ENCODE data around the gene TBC1D1.

TBC1D1 gene

DNA sequence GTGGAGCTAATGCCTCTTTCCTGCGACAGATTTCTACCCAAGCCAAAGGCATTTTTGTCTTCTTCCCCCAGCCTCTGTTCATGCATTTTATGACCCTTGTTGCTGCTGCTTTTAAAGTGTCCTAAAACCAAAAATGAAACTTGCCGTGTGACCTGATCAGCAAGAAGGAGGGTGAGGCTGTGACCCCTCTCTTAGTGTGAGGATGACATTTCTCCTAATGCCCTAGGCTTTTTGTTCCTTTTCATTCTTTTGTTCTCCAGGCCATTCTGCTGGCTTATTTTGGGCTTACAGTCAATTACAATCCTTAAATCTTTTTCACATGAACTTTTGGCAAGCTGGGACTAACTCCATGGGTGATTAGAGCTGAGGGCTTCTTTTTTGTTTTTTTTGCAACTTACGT, 103.7 kb downstream of the TBC1D1 start:
- WGBS, 2 donors (ENCODE audit: extremely low coverage in 2 of 2, insufficient read length in 2 of 2, insufficient replicate concordance in 1 of 2), result no CpG with 5 or more reads among the region's 3 CpGs
- H3K4ac ChIP-seq (ENCODE audit: low read length), result no peak overlapping the region
- H3K36me3 ChIP-seq (replicated peaks in 1 of 2; ENCODE audit: control insufficient read depth in 2 of 2, insufficient read depth in 2 of 2, low read length in 2 of 2), result no peaks in the 10 kb centered on the region
- H2AFZ ChIP-seq (ENCODE audit: low read length), result no peak overlapping the region
- no peak overlapping the region for H2BK120ac ChIP-seq (ENCODE audit: low read depth, low read length)
- H3K4me1 ChIP-seq (ENCODE audit: control insufficient read depth in 2 of 2, insufficient read depth in 1 of 2, low read depth in 1 of 2, low read length in 2 of 2), result peaks cover 5 to 24% of the 10 kb centered on the region in 2 donors
- H3K4me3 ChIP-seq (ENCODE audit: low read length in 2 of 2), result no peak overlapping the region
- no peak overlapping the region for H3K18ac ChIP-seq (ENCODE audit: low read length)
- H3K14ac ChIP-seq (ENCODE audit: low read length), result no peak overlapping the region
- peak overlapping the region; percentile 2 for H3K27ac ChIP-seq (replicated peaks; ENCODE audit: low read length)
- peaks cover 3% of the 10 kb centered on the region for H3K79me1 ChIP-seq (ENCODE audit: low read depth, low read length)
- H2BK5ac ChIP-seq (ENCODE audit: low read length), result no peak overlapping the region
- H2AK5ac ChIP-seq (ENCODE audit: low read depth, low read length), result no peak overlapping the region
- no peak overlapping the region for H3K9ac ChIP-seq (ENCODE audit: low read depth, low read length, poor library complexity)
- no peak overlapping the region for H4K91ac ChIP-seq (ENCODE audit: low read depth, low read length, poor library complexity)
- H2BK15ac ChIP-seq (ENCODE audit: low read length), result no peak overlapping the region
- no peak overlapping the region for H3K23ac ChIP-seq (ENCODE audit: low read depth, low read length, poor library complexity)
- H4K8ac ChIP-seq (ENCODE audit: low read depth, low read length), result no peak overlapping the region
- H3K4me2 ChIP-seq (ENCODE audit: insufficient read depth, low read length, poor library complexity, severe bottlenecking), result no peak overlapping the region
- no peaks in the 10 kb centered on the region for H3K9me3 ChIP-seq (replicated peaks in 1 of 2; ENCODE audit: control insufficient read depth in 2 of 2, insufficient read depth in 1 of 2, low read depth in 1 of 2, low read length in 2 of 2)
- H3K27me3 ChIP-seq (ENCODE audit: control insufficient read depth in 3 of 3, insufficient read depth in 3 of 3, low read depth in 1 of 3, low read length in 3 of 3), result no peaks in the 10 kb centered on the region
- H2BK12ac ChIP-seq (ENCODE audit: low read length), result no peak overlapping the region
- no peak for DNase-seq (ENCODE audit: low spot score)

DNA sequence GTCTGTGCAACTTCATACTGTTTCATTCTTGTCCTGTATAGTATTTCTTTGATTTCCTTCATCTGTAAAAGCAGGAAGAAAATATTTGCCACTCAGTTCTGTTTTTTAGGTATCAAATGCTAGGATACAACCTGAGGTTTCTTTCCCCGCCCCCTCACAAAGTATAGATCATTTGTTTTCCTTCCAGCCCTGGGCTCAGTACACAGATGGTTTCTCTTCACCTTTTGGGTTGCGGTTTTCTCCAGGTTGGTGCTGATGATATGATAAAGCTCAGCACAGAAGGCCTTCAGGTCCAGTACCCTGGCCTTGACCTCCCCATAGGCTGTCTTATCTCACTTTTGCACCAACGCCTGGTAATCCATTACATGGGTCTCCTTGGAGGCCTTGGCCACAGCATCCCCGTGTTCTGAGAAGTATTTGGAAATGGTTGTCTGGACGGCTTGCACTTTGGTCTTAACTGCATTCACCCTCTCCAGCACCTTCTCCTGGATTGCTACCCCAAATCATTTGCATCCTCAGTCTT, 104.5 kb downstream of the TBC1D1 start:
- no peak overlapping the region for H3K9ac ChIP-seq (ENCODE audit: low read depth, low read length, poor library complexity)
- no peaks in the 10 kb centered on the region for H3K27me3 ChIP-seq (ENCODE audit: control insufficient read depth in 3 of 3, insufficient read depth in 3 of 3, low read depth in 1 of 3, low read length in 3 of 3)
- H3K4me3 ChIP-seq (ENCODE audit: low read length in 2 of 2), result no peak overlapping the region
- no peak overlapping the region for H3K4me2 ChIP-seq (ENCODE audit: insufficient read depth, low read length, poor library complexity, severe bottlenecking)
- no peak overlapping the region for H2BK15ac ChIP-seq (ENCODE audit: low read length)
- H4K91ac ChIP-seq (ENCODE audit: low read depth, low read length, poor library complexity), result no peak overlapping the region
- no peaks in the 10 kb centered on the region for H3K9me3 ChIP-seq (replicated peaks in 1 of 2; ENCODE audit: control insufficient read depth in 2 of 2, insufficient read depth in 1 of 2, low read depth in 1 of 2, low read length in 2 of 2)
- no peak overlapping the region for H3K23ac ChIP-seq (ENCODE audit: low read depth, low read length, poor library complexity)
- WGBS, 2 donors (ENCODE audit: extremely low coverage in 2 of 2, insufficient read length in 2 of 2, insufficient replicate concordance in 1 of 2), result no CpG with 5 or more reads among the region's 5 CpGs
- H2AK5ac ChIP-seq (ENCODE audit: low read depth, low read length), result no peak overlapping the region
- H2BK12ac ChIP-seq (ENCODE audit: low read length), result no peak overlapping the region
- no peak overlapping the region for H2BK5ac ChIP-seq (ENCODE audit: low read length)
- H3K79me1 ChIP-seq (ENCODE audit: low read depth, low read length), result peaks cover 3% of the 10 kb centered on the region
- H2BK120ac ChIP-seq (ENCODE audit: low read depth, low read length), result no peak overlapping the region
- H3K4ac ChIP-seq (ENCODE audit: low read length), result no peak overlapping the region
- H3K14ac ChIP-seq (ENCODE audit: low read length), result no peak overlapping the region
- H3K18ac ChIP-seq (ENCODE audit: low read length), result no peak overlapping the region
- H4K8ac ChIP-seq (ENCODE audit: low read depth, low read length), result no peak overlapping the region
- H2AFZ ChIP-seq (ENCODE audit: low read length), result no peak overlapping the region
- no peak for DNase-seq (ENCODE audit: low spot score)
- no peak overlapping the region for H3K27ac ChIP-seq (replicated peaks; ENCODE audit: low read length)
- H3K36me3 ChIP-seq (replicated peaks in 1 of 2; ENCODE audit: control insufficient read depth in 2 of 2, insufficient read depth in 2 of 2, low read length in 2 of 2), result no peaks in the 10 kb centered on the region
- H3K4me1 ChIP-seq (ENCODE audit: control insufficient read depth in 2 of 2, insufficient read depth in 1 of 2, low read depth in 1 of 2, low read length in 2 of 2), result peaks cover 5 to 24% of the 10 kb centered on the region in 2 donors

DNA sequence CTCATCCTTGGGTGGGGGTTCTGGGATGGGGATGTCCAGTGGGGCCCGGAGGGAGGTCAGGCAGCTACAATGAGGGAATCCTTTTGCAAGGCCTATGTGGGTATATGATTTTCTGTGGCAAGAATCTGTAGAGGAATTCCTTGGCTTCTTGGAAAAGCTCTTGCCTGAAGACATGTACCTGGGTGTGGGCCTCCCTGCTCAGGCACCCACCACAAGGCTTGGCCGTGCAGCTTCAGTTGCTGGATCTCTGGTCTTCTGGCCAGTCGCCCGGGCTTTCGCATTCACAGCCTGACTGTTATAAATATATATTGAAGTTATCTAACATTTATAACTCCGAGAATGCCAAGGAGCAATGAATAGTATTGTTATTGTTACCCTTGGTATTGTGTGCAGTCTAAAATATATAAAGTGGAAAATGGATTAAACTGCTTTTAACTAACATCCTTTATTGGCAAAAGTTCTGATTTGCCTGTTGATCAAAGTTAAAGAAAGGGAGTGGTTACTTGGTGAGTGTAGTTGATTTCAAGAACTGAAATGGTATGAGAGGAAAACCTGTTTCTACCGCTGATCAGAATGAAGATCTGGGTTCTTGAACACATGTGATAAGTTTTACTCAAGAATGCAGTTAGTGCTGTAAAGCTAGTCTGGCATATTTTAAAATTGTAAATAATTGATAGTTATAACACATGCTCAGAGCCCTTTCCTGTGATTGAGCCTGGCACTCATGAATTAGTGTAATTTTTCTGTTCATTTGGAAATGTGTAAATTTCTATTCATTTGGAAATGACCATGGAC, 105.3 kb downstream of the TBC1D1 start:
- no peak overlapping the region for H4K91ac ChIP-seq (ENCODE audit: low read depth, low read length, poor library complexity)
- no peak overlapping the region for H3K4me3 ChIP-seq (ENCODE audit: low read length in 2 of 2)
- DNase-seq (ENCODE audit: low spot score), result no peak
- no peak overlapping the region for H2BK12ac ChIP-seq (ENCODE audit: low read length)
- no peak overlapping the region for H3K14ac ChIP-seq (ENCODE audit: low read length)
- H3K4ac ChIP-seq (ENCODE audit: low read length), result no peak overlapping the region
- H3K27ac ChIP-seq (replicated peaks; ENCODE audit: low read length), result no peak overlapping the region
- H3K9me3 ChIP-seq (replicated peaks in 1 of 2; ENCODE audit: control insufficient read depth in 2 of 2, insufficient read depth in 1 of 2, low read depth in 1 of 2, low read length in 2 of 2), result no peaks in the 10 kb centered on the region
- no peak overlapping the region for H3K9ac ChIP-seq (ENCODE audit: low read depth, low read length, poor library complexity)
- no peak overlapping the region for H2BK15ac ChIP-seq (ENCODE audit: low read length)
- H3K4me2 ChIP-seq (ENCODE audit: insufficient read depth, low read length, poor library complexity, severe bottlenecking), result no peak overlapping the region
- no CpG with 5 or more reads among the region's 7 CpGs for WGBS, 2 donors (ENCODE audit: extremely low coverage in 2 of 2, insufficient read length in 2 of 2, insufficient replicate concordance in 1 of 2)
- peaks cover 3% of the 10 kb centered on the region for H3K79me1 ChIP-seq (ENCODE audit: low read depth, low read length)
- no peak overlapping the region for H3K18ac ChIP-seq (ENCODE audit: low read length)
- H2BK5ac ChIP-seq (ENCODE audit: low read length), result no peak overlapping the region
- no peak overlapping the region for H3K23ac ChIP-seq (ENCODE audit: low read depth, low read length, poor library complexity)
- H2AK5ac ChIP-seq (ENCODE audit: low read depth, low read length), result no peak overlapping the region
- peaks cover 5 to 23% of the 10 kb centered on the region in 2 donors for H3K4me1 ChIP-seq (ENCODE audit: control insufficient read depth in 2 of 2, insufficient read depth in 1 of 2, low read depth in 1 of 2, low read length in 2 of 2)
- no peak overlapping the region for H4K8ac ChIP-seq (ENCODE audit: low read depth, low read length)
- H3K36me3 ChIP-seq (replicated peaks in 1 of 2; ENCODE audit: control insufficient read depth in 2 of 2, insufficient read depth in 2 of 2, low read length in 2 of 2), result no peaks in the 10 kb centered on the region
- no peak overlapping the region for H2AFZ ChIP-seq (ENCODE audit: low read length)
- no peak overlapping the region for H2BK120ac ChIP-seq (ENCODE audit: low read depth, low read length)
- H3K27me3 ChIP-seq (ENCODE audit: control insufficient read depth in 3 of 3, insufficient read depth in 3 of 3, low read depth in 1 of 3, low read length in 3 of 3), result no peaks in the 10 kb centered on the region

DNA sequence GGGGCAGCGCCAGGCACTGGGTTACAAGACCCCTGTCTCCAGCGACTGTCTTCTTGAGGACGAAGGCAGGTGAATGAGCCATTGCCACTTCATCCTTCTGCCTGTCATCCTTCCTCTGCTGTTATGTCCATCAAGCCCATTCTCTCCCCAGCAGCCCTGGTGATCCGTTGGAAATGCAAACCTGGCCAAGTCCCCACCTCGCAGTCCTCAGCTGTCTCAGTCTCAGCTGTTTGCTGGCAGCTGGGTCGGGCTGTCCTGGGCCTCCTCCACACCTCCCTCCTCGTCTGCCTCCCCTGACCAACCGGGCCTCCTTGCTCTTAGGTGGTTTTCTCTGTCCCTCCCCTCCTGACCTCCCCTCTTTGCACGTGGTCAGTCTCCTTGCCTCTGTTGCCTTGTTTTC, 107.3 kb downstream of the TBC1D1 start:
- Histone ChIP-seq H2BK120ac (ENCODE audit: low read depth, low read length) (no peak overlapping the region), H3K4me1 (ENCODE audit: control insufficient read depth in 2 of 2, insufficient read depth in 1 of 2, low read depth in 1 of 2, low read length in 2 of 2) (peaks cover 5 to 20% of the 10 kb centered on the region in 2 donors), H2BK12ac (ENCODE audit: low read length) (no peak overlapping the region)

More for the DNA sequence above, 107.3 kb downstream of the TBC1D1 start:
- no peaks in the 10 kb centered on the region for H3K36me3 ChIP-seq (replicated peaks in 1 of 2; ENCODE audit: control insufficient read depth in 2 of 2, insufficient read depth in 2 of 2, low read length in 2 of 2)
- H3K23ac ChIP-seq (ENCODE audit: low read depth, low read length, poor library complexity), result peak overlapping the region; percentile 80
- H2BK5ac ChIP-seq (ENCODE audit: low read length), result no peak overlapping the region
- no peak overlapping the region for H3K4ac ChIP-seq (ENCODE audit: low read length)
- H3K79me1 ChIP-seq (ENCODE audit: low read depth, low read length), result peaks cover 3% of the 10 kb centered on the region
- no CpG with 5 or more reads among the region's 9 CpGs for WGBS, 2 donors (ENCODE audit: extremely low coverage in 2 of 2, insufficient read length in 2 of 2, insufficient replicate concordance in 1 of 2)
- no peak overlapping the region for H4K91ac ChIP-seq (ENCODE audit: low read depth, low read length, poor library complexity)
- H3K4me3 ChIP-seq (ENCODE audit: low read length in 2 of 2), result no peak overlapping the region
- DNase-seq (ENCODE audit: low spot score), result no peak
- no peak overlapping the region for H4K8ac ChIP-seq (ENCODE audit: low read depth, low read length)
- H3K14ac ChIP-seq (ENCODE audit: low read length), result peak overlapping the region; percentile 78
- H3K9ac ChIP-seq (ENCODE audit: low read depth, low read length, poor library complexity), result no peak overlapping the region
- no peak overlapping the region for H3K4me2 ChIP-seq (ENCODE audit: insufficient read depth, low read length, poor library complexity, severe bottlenecking)
- no peaks in the 10 kb centered on the region for H3K27me3 ChIP-seq (ENCODE audit: control insufficient read depth in 3 of 3, insufficient read depth in 3 of 3, low read depth in 1 of 3, low read length in 3 of 3)
- H2AFZ ChIP-seq (ENCODE audit: low read length), result no peak overlapping the region
- no peak overlapping the region for H2BK15ac ChIP-seq (ENCODE audit: low read length)
- no peaks in the 10 kb centered on the region for H3K9me3 ChIP-seq (replicated peaks in 1 of 2; ENCODE audit: control insufficient read depth in 2 of 2, insufficient read depth in 1 of 2, low read depth in 1 of 2, low read length in 2 of 2)
- no peak overlapping the region for H3K27ac ChIP-seq (replicated peaks; ENCODE audit: low read length)
- H3K18ac ChIP-seq (ENCODE audit: low read length), result peak overlapping the region; percentile 70
- peak overlapping the region; percentile 15 for H2AK5ac ChIP-seq (ENCODE audit: low read depth, low read length)

Data from neuronal stem cell (in vitro differentiated cells).